ENCODE measurements around the gene FERMT3. TPM values are rescaled to one million over a fixed set of nuclear protein-coding genes. Genes with fewer than 3 reads are reported as not detected.
A peak's percentile ranks its signal among the peaks of the same experiment; 100 is the strongest.

FERMT3 gene
- total and polyA plus RNA-seq, 12 donors: 2.3 to 30.8 (median 6.8) TPM

DNA sequence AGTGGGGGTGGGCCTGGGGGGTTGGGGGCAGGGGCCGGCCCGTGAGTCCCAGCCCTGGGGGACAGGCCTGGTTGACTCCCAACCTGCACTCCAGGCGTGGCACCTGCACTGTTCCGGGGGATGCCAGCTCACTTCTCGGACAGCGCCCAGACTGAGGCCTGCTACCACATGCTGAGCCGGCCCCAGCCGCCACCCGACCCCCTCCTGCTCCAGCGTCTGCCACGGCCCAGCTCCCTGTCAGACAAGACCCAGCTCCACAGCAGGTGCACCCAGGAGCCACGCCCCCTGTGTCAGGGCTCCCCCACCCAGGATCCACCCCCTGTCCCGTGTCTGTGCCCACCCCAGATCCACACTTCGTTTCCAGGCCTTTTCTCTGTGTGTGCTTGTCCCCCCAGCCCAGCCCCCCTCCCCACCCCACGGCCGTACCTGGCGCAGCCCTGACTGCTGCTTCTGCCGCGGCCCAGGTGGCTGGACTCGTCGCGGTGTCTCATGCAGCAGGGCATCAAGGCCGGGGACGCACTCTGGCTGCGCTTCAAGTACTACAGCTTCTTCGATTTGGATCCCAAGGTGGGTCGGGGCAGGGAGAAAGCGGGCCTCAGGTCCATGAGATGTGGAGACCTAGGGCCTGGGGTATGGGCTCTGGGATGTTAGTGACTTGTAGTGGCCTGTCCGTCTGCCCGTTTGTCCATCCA is 4.8 kb downstream of the FERMT3 start:
- intact Hi-C loops (cut with DNase I): no loop called here
- ATAC-seq (no peak), DNase-seq (no peak)
- Histone ChIP-seq H3K9me3 (no peaks in the 10 kb centered on the region), H3K27ac (no peak overlapping the region), H3K27me3 (no peaks in the 10 kb centered on the region), H3K4me1 (peaks cover 4 to 32% (median 22%) of the 10 kb centered on the region in 9 donors), H3K4me3 (no peak overlapping the region), H3K36me3 (peaks cover 0 to 78% (median 0%) of the 10 kb centered on the region in 9 donors)
- TF ChIP-seq, protein P1, sequence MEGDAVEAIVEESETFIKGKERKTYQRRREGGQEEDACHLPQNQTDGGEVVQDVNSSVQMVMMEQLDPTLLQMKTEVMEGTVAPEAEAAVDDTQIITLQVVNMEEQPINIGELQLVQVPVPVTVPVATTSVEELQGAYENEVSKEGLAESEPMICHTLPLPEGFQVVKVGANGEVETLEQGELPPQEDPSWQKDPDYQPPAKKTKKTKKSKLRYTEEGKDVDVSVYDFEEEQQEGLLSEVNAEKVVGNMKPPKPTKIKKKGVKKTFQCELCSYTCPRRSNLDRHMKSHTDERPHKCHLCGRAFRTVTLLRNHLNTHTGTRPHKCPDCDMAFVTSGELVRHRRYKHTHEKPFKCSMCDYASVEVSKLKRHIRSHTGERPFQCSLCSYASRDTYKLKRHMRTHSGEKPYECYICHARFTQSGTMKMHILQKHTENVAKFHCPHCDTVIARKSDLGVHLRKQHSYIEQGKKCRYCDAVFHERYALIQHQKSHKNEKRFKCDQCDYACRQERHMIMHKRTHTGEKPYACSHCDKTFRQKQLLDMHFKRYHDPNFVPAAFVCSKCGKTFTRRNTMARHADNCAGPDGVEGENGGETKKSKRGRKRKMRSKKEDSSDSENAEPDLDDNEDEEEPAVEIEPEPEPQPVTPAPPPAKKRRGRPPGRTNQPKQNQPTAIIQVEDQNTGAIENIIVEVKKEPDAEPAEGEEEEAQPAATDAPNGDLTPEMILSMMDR (IDR thresholded peaks at IDR 0.05): no peak
- WGBS, 2 donors: 91% methylated on average over 29 to 30 of the region's 30 CpGs

DNA sequence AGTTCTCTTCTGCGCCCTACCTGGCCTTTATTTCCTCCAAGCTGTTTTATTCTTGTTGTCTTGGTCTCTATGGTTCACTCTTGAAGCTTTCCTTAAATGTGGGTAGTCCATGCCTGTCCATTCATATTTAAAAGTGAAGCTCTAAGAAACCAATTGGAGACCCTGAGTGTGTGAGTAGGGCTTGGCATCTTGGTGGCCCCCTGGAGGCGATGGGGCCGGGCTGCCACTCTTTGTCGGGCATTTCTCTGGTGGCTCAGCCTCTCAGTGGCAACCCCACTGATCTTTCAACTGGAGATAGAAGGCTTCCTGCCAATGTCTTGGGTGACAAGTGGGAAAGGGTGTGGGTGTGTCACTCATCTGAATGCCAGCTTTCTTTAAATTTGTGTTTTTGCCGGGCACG is 10.4 kb downstream of the FERMT3 start:
- DNase-seq (no peak), ATAC-seq (no peak)
- H3K9me3 ChIP-seq: no peaks in the 10 kb centered on the region
- peaks cover 0 to 3% (median 0%) of the 10 kb centered on the region in 9 donors for H3K4me1 ChIP-seq
- intact Hi-C loops (cut with DNase I): no loop called here
- H3K36me3 ChIP-seq: peaks cover 0 to 94% (median 0%) of the 10 kb centered on the region in 9 donors
- TF ChIP-seq, protein P1 (IDR thresholded peaks at IDR 0.05): no peak
- H3K27me3 ChIP-seq: no peaks in the 10 kb centered on the region
- H3K27ac ChIP-seq: no peak overlapping the region
- H3K4me3 ChIP-seq: no peak overlapping the region
- WGBS, 2 donors: 86 to 88% methylated on average over 6 of the region's 6 CpGs

DNA sequence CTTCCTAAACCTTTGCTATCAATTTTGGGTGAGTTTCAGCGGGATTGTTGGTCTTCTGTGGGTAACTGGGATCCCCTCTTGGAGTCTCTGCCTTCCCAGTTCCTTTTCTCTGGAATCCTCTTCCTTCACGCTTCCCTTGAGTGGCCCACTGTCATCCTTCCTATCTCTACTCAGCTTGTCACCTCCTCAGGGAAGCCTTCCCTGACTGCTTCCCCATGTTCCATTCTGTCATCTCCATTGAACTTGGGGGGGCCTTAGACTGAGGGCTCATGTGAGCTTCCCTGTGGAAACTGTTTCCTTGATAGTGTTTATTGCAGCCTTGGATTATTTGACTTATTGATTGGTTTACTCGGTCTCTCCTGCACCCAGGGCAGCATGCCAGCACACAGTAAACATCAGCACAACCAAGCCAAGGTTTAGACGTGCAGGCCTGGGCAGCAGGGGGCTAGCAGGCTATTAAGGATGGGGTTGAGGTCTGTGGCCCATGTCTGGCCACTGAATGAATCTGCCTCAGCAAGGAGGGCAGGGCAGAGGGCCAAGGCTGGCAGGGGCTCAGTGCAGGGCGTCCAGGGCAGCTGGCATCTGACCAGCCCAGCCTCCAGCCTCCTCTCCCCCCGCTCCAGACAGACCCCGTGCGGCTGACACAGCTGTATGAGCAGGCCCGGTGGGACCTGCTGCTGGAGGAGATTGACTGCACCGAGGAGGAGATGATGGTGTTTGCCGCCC is 12.3 kb downstream of the FERMT3 start:
- intact Hi-C loops (cut with DNase I): no loop called here
- Histone ChIP-seq H3K27ac (no peak overlapping the region), H3K27me3 (no peaks in the 10 kb centered on the region), H3K4me3 (no peak overlapping the region), H3K4me1 (peaks cover 0 to 9% (median 0%) of the 10 kb centered on the region in 9 donors), H3K9me3 (no peaks in the 10 kb centered on the region), H3K36me3 (peaks cover 0 to 97% (median 0%) of the 10 kb centered on the region in 9 donors)
- DNase-seq: no peak
- no peak for ATAC-seq
- WGBS, 2 donors: 55 to 73% methylated on average over 11 of the region's 11 CpGs
- TF ChIP-seq, protein P1 (IDR thresholded peaks at IDR 0.05): no peak

DNA sequence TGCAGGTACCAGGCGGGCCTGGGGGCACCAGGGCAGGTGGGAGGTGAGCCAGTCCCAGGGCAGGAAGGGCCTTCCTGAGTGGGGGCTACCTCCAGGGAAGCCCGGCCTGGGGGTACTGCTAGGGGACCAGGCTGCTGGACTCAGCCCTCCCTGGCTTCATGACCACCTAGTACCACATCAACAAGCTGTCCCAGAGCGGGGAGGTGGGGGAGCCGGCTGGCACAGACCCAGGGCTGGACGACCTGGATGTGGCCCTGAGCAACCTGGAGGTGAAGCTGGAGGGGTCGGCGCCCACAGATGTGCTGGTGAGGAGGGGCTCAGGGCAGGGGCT is 12.8 kb downstream of the FERMT3 start:
- TF ChIP-seq, protein P1 (IDR thresholded peaks at IDR 0.05): no peak
- ATAC-seq: peak in 1 of 8 donors; percentile 7
- DNase-seq: no peak
- WGBS, 2 donors: 87 to 91% methylated on average over 7 of the region's 7 CpGs
- no peaks in the 10 kb centered on the region for H3K27me3 ChIP-seq
- H3K36me3 ChIP-seq: peaks cover 0 to 97% (median 0%) of the 10 kb centered on the region in 9 donors
- H3K4me3 ChIP-seq: no peak overlapping the region
- peaks cover 0 to 9% (median 0%) of the 10 kb centered on the region in 9 donors for H3K4me1 ChIP-seq
- H3K9me3 ChIP-seq: no peaks in the 10 kb centered on the region
- no peak overlapping the region for H3K27ac ChIP-seq
- intact Hi-C loops (cut with DNase I): no loop called here
